GM10266 (cell line): ENCODE results near the gene DNAJC7.

Source experiments
- DNase-seq: peaks from one replicate; pipeline ENCODE4 v3.0.0; 2012; ENCODE audit errors: extremely low spot score
- TF ChIP-seq, protein P1 (sequence below): IDR thresholded peaks from 2 replicates; pipeline ENCODE4 v1.5.1; 2012; ENCODE audit warnings: mild to moderate bottlenecking, low read depth; ENCODE audit not compliant: control insufficient read depth, insufficient read depth; ENCODE audit errors: missing control alignments

DNAJC7 gene

DNA sequence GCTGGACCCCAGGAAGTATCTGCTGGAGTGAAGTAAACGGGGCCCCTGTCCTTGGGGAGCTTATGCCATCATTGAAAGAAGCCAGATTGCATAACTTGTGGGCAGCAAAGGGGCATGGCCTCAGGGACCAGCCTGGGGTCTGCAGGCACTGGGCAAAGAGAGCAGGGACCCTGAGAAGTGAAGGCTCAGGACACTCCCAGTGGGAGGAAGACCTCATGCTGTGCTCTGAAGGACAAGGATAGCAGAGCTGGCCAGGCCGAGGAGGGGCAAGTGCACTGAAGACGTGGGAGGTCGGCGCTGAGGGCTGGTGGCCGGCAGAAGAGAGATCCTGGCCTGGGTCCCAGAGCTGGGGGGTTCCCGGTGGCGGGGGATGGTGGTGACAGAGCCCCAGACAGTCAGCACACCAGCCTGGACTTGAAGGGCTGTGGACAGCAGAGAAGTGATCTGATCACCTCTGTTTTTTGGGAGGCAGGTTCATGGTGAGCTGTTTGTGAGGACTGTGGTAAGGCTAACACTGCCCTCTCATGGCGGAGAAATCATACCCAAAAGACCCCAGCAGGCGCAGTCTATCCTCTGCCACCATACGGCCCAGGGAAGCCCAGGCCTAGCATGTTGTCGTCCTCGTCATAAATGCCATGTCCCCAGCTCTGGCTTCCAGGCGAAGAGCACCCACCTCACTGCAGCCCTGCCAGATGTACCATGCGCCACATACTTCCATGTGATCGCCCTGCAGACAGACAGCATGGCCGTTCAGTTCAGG, 57.7 kb downstream of the DNAJC7 start:
- TF ChIP-seq, protein P1, sequence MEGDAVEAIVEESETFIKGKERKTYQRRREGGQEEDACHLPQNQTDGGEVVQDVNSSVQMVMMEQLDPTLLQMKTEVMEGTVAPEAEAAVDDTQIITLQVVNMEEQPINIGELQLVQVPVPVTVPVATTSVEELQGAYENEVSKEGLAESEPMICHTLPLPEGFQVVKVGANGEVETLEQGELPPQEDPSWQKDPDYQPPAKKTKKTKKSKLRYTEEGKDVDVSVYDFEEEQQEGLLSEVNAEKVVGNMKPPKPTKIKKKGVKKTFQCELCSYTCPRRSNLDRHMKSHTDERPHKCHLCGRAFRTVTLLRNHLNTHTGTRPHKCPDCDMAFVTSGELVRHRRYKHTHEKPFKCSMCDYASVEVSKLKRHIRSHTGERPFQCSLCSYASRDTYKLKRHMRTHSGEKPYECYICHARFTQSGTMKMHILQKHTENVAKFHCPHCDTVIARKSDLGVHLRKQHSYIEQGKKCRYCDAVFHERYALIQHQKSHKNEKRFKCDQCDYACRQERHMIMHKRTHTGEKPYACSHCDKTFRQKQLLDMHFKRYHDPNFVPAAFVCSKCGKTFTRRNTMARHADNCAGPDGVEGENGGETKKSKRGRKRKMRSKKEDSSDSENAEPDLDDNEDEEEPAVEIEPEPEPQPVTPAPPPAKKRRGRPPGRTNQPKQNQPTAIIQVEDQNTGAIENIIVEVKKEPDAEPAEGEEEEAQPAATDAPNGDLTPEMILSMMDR = peak; percentile 13
- no peak for DNase-seq

DNA sequence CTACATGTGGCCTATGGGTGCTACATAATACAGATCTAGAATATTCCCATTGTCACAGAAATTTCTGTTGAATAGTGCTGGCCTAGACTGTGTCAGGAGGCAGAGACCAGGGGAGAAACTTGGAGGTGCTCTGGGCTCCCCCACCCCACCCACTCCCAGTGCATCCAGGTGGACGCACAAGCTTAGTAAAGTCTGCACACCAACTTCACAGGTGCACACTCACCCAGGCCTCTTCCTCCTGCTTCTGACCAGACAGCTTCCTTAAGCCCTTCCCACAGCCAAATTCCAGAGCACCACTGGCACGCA, 58.3 kb downstream of the DNAJC7 start:
- TF ChIP-seq, protein P1 = no peak
- DNase-seq = no peak

DNA sequence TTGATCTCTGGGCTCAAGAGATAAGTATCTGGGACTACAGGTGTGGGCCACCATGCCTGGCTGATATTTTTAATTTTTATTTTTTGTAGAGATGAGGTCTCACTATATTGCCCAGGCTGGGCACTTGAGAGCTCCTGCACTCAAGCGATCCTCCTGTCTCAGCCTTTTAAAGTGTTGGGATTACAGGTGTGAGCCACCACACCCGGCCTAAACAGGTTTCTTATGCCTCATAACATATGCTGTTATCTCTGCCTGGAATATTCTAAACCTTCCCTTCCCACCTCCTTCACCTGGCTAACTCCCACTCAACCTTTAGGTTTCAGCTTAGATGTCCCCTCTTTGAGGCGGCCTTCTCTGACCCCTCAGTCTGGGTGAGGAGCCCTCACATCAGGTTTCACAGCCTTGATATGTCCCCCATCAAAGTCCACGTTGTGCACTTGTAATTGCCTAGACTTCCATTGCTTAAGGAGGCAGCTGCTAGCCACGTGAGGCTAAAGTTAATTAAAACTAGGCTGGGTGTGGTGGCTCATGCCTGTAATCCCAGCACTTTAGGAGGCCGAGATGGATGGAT, 59.3 kb downstream of the DNAJC7 start:
- DNase-seq = no peak
- TF ChIP-seq, protein P1 = no peak

DNA sequence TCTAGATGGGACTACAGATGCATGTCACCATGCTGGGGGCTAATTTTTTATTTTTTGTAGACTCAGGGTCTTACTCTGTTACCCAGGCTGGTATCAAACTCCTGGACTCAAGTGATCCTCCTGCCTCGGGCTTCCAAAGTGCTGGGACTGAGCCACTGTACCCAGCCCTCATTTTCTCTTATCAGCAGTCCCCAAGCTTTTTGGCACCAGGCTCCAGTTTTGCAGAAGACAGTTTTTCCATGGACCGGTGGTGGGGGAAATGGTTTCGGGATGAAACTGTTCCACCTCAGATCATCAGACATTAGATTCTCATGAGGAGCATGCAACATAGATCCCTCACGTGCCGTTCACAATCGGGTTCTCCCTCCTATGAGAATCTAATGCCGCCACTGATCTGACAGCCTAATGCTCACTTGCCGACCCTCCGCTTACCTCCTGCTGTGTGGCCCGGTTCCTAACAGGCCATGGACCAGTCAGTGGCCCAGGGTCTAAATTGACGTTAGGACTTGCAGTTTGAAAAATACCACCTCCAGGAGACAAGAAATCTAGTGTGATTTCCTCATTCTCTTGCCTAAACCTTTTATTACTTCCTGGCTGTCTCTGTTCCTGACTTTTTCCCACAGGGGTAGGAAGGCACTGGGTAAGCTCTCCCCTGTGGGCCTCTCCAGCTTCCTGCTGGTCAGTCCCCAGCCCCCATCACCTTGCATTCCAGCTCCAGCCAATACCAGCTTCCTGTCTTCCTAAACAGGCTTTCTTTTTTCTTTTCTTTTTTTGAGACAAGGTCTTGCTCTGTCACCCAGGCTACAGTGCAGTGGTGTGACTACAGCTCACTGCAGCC, 60.0 kb downstream of the DNAJC7 start:
- TF ChIP-seq, protein P1 = no peak
- DNase-seq = no peak

DNA sequence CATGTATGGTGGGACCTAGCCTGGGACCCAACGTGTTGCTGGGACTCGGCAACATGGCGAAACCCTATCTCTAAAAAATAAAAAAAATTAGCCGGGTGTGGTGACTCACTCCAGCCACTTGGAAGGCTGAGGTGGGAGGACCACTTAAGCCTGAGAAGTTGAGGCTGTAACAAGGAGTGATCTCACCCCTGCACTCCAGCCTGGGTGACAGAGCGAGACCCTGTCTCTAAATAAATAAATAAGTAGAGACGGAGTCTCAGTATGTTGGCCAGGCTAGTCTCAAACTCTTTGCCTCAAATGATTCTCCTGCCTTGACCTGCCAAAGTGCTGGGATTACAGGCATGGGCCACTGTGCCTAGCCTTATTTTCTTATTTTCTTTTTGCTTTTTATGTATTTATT, 60.7 kb downstream of the DNAJC7 start:
- no peak for DNase-seq
- TF ChIP-seq, protein P1 = no peak

DNA sequence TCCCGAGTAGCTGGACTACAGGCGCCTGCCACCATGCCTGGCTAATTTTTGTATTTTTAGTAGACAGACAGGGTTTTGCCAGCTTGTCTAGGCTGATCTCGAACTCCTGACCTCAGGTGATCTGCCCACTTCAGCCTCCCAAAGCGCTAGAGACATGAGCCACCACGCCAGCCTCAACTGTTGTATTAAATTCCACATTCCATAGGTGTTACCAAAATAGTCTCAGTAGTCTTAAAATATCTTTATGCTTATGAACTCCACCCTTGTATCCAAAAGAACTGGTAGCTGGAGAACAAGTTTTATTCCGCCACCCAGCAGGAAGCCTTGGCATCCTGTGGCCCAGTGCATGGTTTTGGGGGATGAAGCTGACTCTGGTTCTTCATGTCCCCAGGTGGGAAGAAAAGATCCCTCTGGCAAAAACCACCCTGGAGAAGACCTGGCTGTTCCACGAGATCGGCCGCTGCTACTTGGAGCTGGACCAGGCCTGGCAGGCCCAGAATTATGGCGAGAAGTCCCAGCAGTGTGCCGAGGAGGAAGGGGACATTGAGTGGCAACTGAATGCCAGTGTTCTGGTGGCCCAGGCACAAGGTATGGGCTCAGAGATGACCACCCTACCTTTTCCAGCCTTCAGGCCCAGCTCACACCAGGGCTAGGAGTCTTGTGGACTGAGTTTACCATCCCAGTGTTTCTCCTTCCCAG, 68.3 kb downstream of the DNAJC7 start:
- TF ChIP-seq, protein P1 = no peak
- no peak for DNase-seq
